Activated T-cell treated with anti-CD3 and anti-CD28 coated beads for 24 hours (primary cell): ENCODE measurements around the gene C1orf35.

Source experiments
- DNase-seq: peaks from one replicate; pipeline ENCODE4 v3.0.0-alpha.2; 2020; ENCODE audit warnings: low read depth

Gene C1orf35

GRCh38 chr1:228094432-228095016, 8.6 kb downstream of the C1orf35 start:
- DNase-seq, result no peak

GRCh38 chr1:228093050-228093906, 9.8 kb downstream of the C1orf35 start:
- no peak for DNase-seq

GRCh38 chr1:228092342-228093049, 10.6 kb downstream of the C1orf35 start:
- DNase-seq, result no peak

- no peak for DNase-seq
Observed at GRCh38 chr1:228091084-228091483, 12.0 kb downstream of the C1orf35 start.

GRCh38 chr1:228090613-228091081, 12.5 kb downstream of the C1orf35 start:
- no peak for DNase-seq

GRCh38 chr1:228089519-228090380, 13.4 kb downstream of the C1orf35 start:
- DNase-seq, result no peak

- no peak for DNase-seq
Observed at GRCh38 chr1:228088586-228089498, 14.3 kb downstream of the C1orf35 start.

- no peak for DNase-seq
Observed at GRCh38 chr1:228087771-228088251, 15.3 kb downstream of the C1orf35 start.

GRCh38 chr1:228085287-228085951, 17.7 kb downstream of the C1orf35 start:
- no peak for DNase-seq

- no peak for DNase-seq
Observed at GRCh38 chr1:228084797-228085196, 18.3 kb downstream of the C1orf35 start.

GRCh38 chr1:228084325-228084724, 18.8 kb downstream of the C1orf35 start:
- no peak for DNase-seq

GRCh38 chr1:228083871-228084278, 19.2 kb downstream of the C1orf35 start:
- DNase-seq, result no peak

- DNase-seq, result no peak
Observed at GRCh38 chr1:228082918-228083870, 19.9 kb downstream of the C1orf35 start.

- peak; percentile 90 for DNase-seq
Observed at GRCh38 chr1:228082214-228082917, 20.8 kb downstream of the C1orf35 start, which contains the start of gene ARF1. TSS of gene ARF1 (plus strand) at chr1:228082708. CDS start at chr1:228097115, 14,407 bp downstream.

GRCh38 chr1:228081578-228082213, 21.4 kb downstream of the C1orf35 start:
- no peak for DNase-seq

- no peak for DNase-seq
Observed at GRCh38 chr1:228081144-228081543, 22.0 kb downstream of the C1orf35 start.

- DNase-seq, result no peak
Observed at GRCh38 chr1:228079601-228080263, 23.4 kb downstream of the C1orf35 start.
